K562 (cell line): ENCODE measurements around the gene CASP9. TPM values are rescaled to one million over a fixed set of nuclear protein-coding genes. Genes with fewer than 3 reads are reported as not detected.

Experiments used
- ATAC-seq: fragments of 200-7000 bp; cut with Tn5 transposase; 3 replicates; pipeline ENCODE4 v1.9.1; 2020; ENCODE audit warnings: moderate library complexity
- BruUV-seq: library from RNA; stranded (reverse); fragments of 400-500 nt; replicated peaks from 2 replicates; lab custom pipeline; 2021; lab: Mats Ljungman, UMichigan
- CTCF ChIA-PET: fragments of 300-600 bp; formaldehyde crosslinking; extraction: SDS; loops from one replicate; lab custom pipeline; 2021; ENCODE audit warnings: low intra/inter-chr PET ratio; lab: Yijun Ruan, JAX
- POLR2A ChIA-PET: fragments of 300-600, 350-650 bp; sonication (Branson Sonifier 250); formaldehyde crosslinking; extraction: SDS; loops from one replicate; lab custom pipeline; 2021; ENCODE audit warnings: antibody characterized with exemption, inconsistent platforms; lab: Yijun Ruan, JAX
- DNase-seq, 4 experiments: peaks; one replicate each; pipeline versions ENCODE4 v3.0.0 to v3.0.0-alpha.2; 2011 to 2018; ENCODE audit warnings: low spot score in 3 of 4, mixed read lengths in 3 of 4; ENCODE audit errors: extremely low read depth in 1 of 4
- FAIRE-seq: peaks from 2 replicates; lab custom pipeline; 2011; peaks lifted over from hg19 to GRCh38; lab: Jason Lieb, UNC
- H2AFZ ChIP-seq: 2 replicates; pipeline ENCODE4 v1.6.0; 2011; ENCODE audit warnings: low read depth, low read length, control low read depth, inconsistent platforms
- H3K27ac ChIP-seq: fragments of 200-600 bp; 3 replicates; pipeline ENCODE4 v1.8.0; 2011; ENCODE audit warnings: low read depth, mild to moderate bottlenecking, control low read depth, inconsistent platforms, low read length, moderate library complexity, mixed read lengths; ENCODE audit errors: extremely low read depth
- H3K27me3 ChIP-seq, 2 experiments: fragments of 300-600 bp in 1 of 2; 2 replicates in 1 of 2; 3 replicates in 1 of 2; pipeline versions ENCODE4 v1.6.0 to v1.8.0; 2011; ENCODE audit warnings: inconsistent platforms in 2 of 2, low read length in 2 of 2, mild to moderate bottlenecking in 1 of 2, mixed read lengths in 1 of 2, moderate library complexity in 1 of 2; ENCODE audit not compliant: control insufficient read depth in 2 of 2, insufficient read depth in 2 of 2
- H3K36me3 ChIP-seq: fragments of 300-600 bp; 3 replicates; pipeline ENCODE4 v1.8.0; 2011; ENCODE audit warnings: mild to moderate bottlenecking, low read length, inconsistent platforms; ENCODE audit not compliant: control insufficient read depth, insufficient read depth
- H3K4me1 ChIP-seq, 2 experiments: fragments of 200-600 bp in 1 of 2; replicated peaks in 1 of 2; 2 replicates in 1 of 2; 3 replicates in 1 of 2; pipeline versions ENCODE4 v1.5.1 to v1.8.0; 2011; ENCODE audit warnings: inconsistent platforms in 2 of 2, low read length in 2 of 2, mild to moderate bottlenecking in 1 of 2, mixed read lengths in 1 of 2, moderate library complexity in 1 of 2; ENCODE audit not compliant: control insufficient read depth in 2 of 2, insufficient read depth in 2 of 2
- H3K4me2 ChIP-seq: 2 replicates; pipeline ENCODE4 v1.6.1; 2011; ENCODE audit warnings: low read length, control low read depth, inconsistent platforms, mixed read lengths; ENCODE audit not compliant: insufficient read depth
- H3K4me3 ChIP-seq: fragments of 200-600 bp; sonication (generic), shearing (Covaris generic); 2 replicates; pipeline ENCODE4 v1.5.1; 2016; ENCODE audit warnings: control low read depth, inconsistent platforms
- H3K79me2 ChIP-seq: fragments of 200-600 bp; 3 replicates; pipeline ENCODE4 v1.8.0; 2011; ENCODE audit warnings: low read length, inconsistent platforms; ENCODE audit not compliant: control insufficient read depth, insufficient read depth
- H3K9ac ChIP-seq, 2 experiments: 2 replicates each; pipeline versions ENCODE4 v1.6.0 to v1.6.1; 2011; ENCODE audit warnings: low read depth in 2 of 2, low read length in 2 of 2, control low read depth in 1 of 2, inconsistent platforms in 1 of 2, mild to moderate bottlenecking in 1 of 2, mixed read lengths in 1 of 2; ENCODE audit not compliant: insufficient read depth in 1 of 2
- H3K9me1 ChIP-seq: one replicate; pipeline ENCODE4 v1.6.0; 2011; ENCODE audit warnings: inconsistent platforms, mild to moderate bottlenecking, low read length, moderate library complexity; ENCODE audit not compliant: control insufficient read depth, insufficient read depth
- H3K9me3 ChIP-seq: replicated peaks from 2 replicates; pipeline ENCODE4 v1.5.1; 2011; ENCODE audit warnings: low read depth, low read length, inconsistent platforms; ENCODE audit not compliant: control insufficient read depth, insufficient read depth
- H4K20me1 ChIP-seq: replicated peaks from 2 replicates; pipeline ENCODE4 v1.6.1; 2011; ENCODE audit warnings: low read length, inconsistent platforms, mixed read lengths; ENCODE audit not compliant: control insufficient read depth, insufficient read depth
- ARID4B ChIP-seq: sonication (generic); formaldehyde crosslinking; IDR thresholded peaks from 2 replicates; pipeline ENCODE4 v1.8.0; 2022; ENCODE audit warnings: mild to moderate bottlenecking, missing genetic modification reagents
- ATF7 ChIP-seq: fragments of 450-650 bp; IDR thresholded peaks from 2 replicates; pipeline ENCODE4 v1.7.1; 2014; ENCODE audit warnings: mild to moderate bottlenecking, moderate library complexity
- BHLHE40 ChIP-seq: IDR thresholded peaks from 2 replicates; pipeline ENCODE4 v1.6.1; 2011; ENCODE audit warnings: low read length, improper control_type of control experiment
- CHCHD3 ChIP-seq: fragments of 250-450 bp; sonication (Bioruptor Pico); IDR thresholded peaks from 2 replicates; pipeline ENCODE4 v2.1.2; 2022; ENCODE audit warnings: mild to moderate bottlenecking
- FUS ChIP-seq: fragments of 200-400 bp; formaldehyde crosslinking; optimal IDR thresholded peaks from 2 replicates; pipeline ENCODE3; 2017; ENCODE audit warnings: low read depth, low read length
- ILK ChIP-seq: fragments of 450-650 bp; IDR thresholded peaks from 2 replicates; pipeline ENCODE4 v1.6.1; 2016; ENCODE audit warnings: missing genetic modification characterization, low read depth, mild to moderate bottlenecking, missing compliant biosample characterization, moderate library complexity, borderline replicate concordance
- MEF2A ChIP-seq: IDR thresholded peaks from 2 replicates; pipeline ENCODE4 v1.6.1; 2011; ENCODE audit warnings: low read depth, mild to moderate bottlenecking, low read length, moderate library complexity; ENCODE audit not compliant: control insufficient read depth
- NEUROD1 ChIP-seq: fragments of 150-350 bp; IDR thresholded peaks from 2 replicates; pipeline ENCODE4 v1.6.1; 2014; ENCODE audit warnings: borderline replicate concordance, low read length, low read depth; ENCODE audit not compliant: partially characterized antibody
- NR2C2 ChIP-seq, 2 experiments: fragments of 200-800 bp in 1 of 2; sonication (Bioruptor generic) in 1 of 2; sonication (generic) in 1 of 2; formaldehyde crosslinking in 1 of 2; IDR thresholded peaks; 2 replicates each; pipeline versions ENCODE4 v1.6.1 to v1.8.0; 2016 to 2022; ENCODE audit warnings: mild to moderate bottlenecking in 1 of 2, missing compliant biosample characterization in 1 of 2, missing genetic modification characterization in 1 of 2, missing genetic modification reagents in 1 of 2
- PML ChIP-seq: IDR thresholded peaks from 2 replicates; pipeline ENCODE4 v1.6.1; 2012; ENCODE audit warnings: low read length, inconsistent platforms
- POLR2A ChIP-seq: fragments of 450-650 bp; conservative IDR thresholded peaks from 2 replicates; pipeline ENCODE4 v1.6.1; 2016
- POLR2H ChIP-seq: IDR thresholded peaks from 2 replicates; pipeline ENCODE4 v1.6.1; 2016; ENCODE audit warnings: missing genetic modification characterization, low read depth, mild to moderate bottlenecking, control low read depth, missing compliant biosample characterization, moderate library complexity
- RB1 ChIP-seq: fragments of 450-650 bp; IDR thresholded peaks from 2 replicates; pipeline ENCODE4 v1.6.1; 2017; ENCODE audit warnings: low read depth, mild to moderate bottlenecking
- SMAD1 ChIP-seq: fragments of 150-350 bp; IDR thresholded peaks from 2 replicates; pipeline ENCODE4 v1.6.1; 2014; ENCODE audit warnings: low read length, low read depth; ENCODE audit not compliant: partially characterized antibody
- ZBTB1 ChIP-seq: sonication (generic); formaldehyde crosslinking; IDR thresholded peaks from 2 replicates; pipeline ENCODE4 v1.8.1; 2023; ENCODE audit warnings: missing genetic modification reagents, low read depth, mild to moderate bottlenecking, borderline replicate concordance
- ZFPM2 ChIP-seq: fragments of 250-450 bp; sonication (Bioruptor Pico); IDR thresholded peaks from 2 replicates; pipeline ENCODE4 v1.5.1; 2022; ENCODE audit warnings: mild to moderate bottlenecking
- ZNF764 ChIP-seq: fragments of 250-450 bp; sonication (Bioruptor Pico); IDR thresholded peaks from 2 replicates; pipeline ENCODE4 v1.4.0; 2020; ENCODE audit warnings: low read depth, mild to moderate bottlenecking, moderate library complexity
- WGBS: fragments of 100-300 bp; shearing (Covaris generic); methylation state at CpG from one replicate; pipeline ENCODE4 v1.1.6; 2016; ENCODE audit warnings: low coverage, mixed read lengths; ENCODE audit not compliant: insufficient coverage; ENCODE audit errors: missing lambda C conversion rate; 5-methylcytosine and 5-hydroxymethylcytosine counted together
- in situ Hi-C: fragments of 300-500 bp; cut with MboI; formaldehyde crosslinking; loops from 4 replicates; pipeline ENCODE4 v1.15.0; 2018; ENCODE audit warnings: inconsistent platforms, mixed read lengths
- intact Hi-C: fragments of 100-400 bp; cut with micrococcal nuclease; formaldehyde crosslinking; loops from 2 replicates; pipeline ENCODE4 v1.14.2; 2022
- polyA plus RNA-seq, 8 experiments: library from polyadenylated mRNA; depleted of rRNA in 4 of 8; stranded (reverse) in 5 of 8; unstranded in 3 of 8; fragments of >200 nt; fragmentation: Nextera tagmentation in 2 of 8; fragmentation: Illumina TruSeq in 1 of 8; extraction: Ambion mirVana in 2 of 8; extraction: Trizol in 1 of 8; gene quantifications; 2 replicates each; pipeline versions ENCODE4 v1.2.1 to v1.2.3, GENCODE V29; 2011 to 2014; ENCODE audit warnings: inconsistent platforms in 1 of 8, missing spikeins in 1 of 8
- total RNA-seq, 7 experiments: library from RNA; depleted of rRNA in 6 of 7; stranded (reverse); fragments of >200 nt in 6 of 7; fragmentation: Illumina TruSeq in 2 of 7; extraction: Trizol in 2 of 7; gene quantifications; 2 replicates each; pipeline versions ENCODE4 v1.2.1 to v1.2.3, GENCODE V29; 2011 to 2021; ENCODE audit warnings: low replicate concordance in 1 of 7

Gene CASP9
- total and polyA plus RNA-seq, 9 of the 15 experiments (the other 6 are each of a cell fraction or from before 2014, with no cell fraction given): 10.8 to 54.1 (median 30.7) TPM

GRCh38 chr1:15524021-15524282, at the start of gene CASP9 (continued):
- TF ChIP-seq BHLHE40 (0 out of 2 replicates have a peak, but pooled peaks have one; percentile 15), NEUROD1 (peak; percentile 45), PML (peak; percentile 31; the same call in 1 of the 2 replicates), ZBTB1 (CRISPR knock-in tag) (peak; percentile 7; the same call in 1 of the 2 replicates), ATF7 (no peak)
- TF ChIP-seq, all 486 proteins: peak for 51

- ATAC-seq: no peak
- no peaks in the 10 kb centered on the region for H3K79me2 ChIP-seq
- no TSS peak for BruUV-seq
- H2AFZ ChIP-seq: no peak overlapping the region
- no peaks in the 10 kb centered on the region for H4K20me1 ChIP-seq
- H3K27ac ChIP-seq: no peak overlapping the region
- 50% methylated on average over 9 of the region's 9 CpGs for WGBS
- no peak for DNase-seq
- no peaks in the 10 kb centered on the region for H3K9me1 ChIP-seq
- H3K9me3 ChIP-seq: no peaks in the 10 kb centered on the region
- no peak overlapping the region for H3K4me3 ChIP-seq
- peaks cover 26% of the 10 kb centered on the region; the same call in 2 of the 3 replicates for H3K36me3 ChIP-seq
- in situ Hi-C loops: no loop called here
- POLR2A ChIA-PET: interaction anchor here (0.6 to 1.8 kb wide), 5 partner anchors 14 to 687 kb away, joined by 3 to 8 read pairs (median 3); no protein-coding TSS in a partner anchor
- intact Hi-C loops: no loop called here
- H3K4me1 ChIP-seq: peaks cover 0 to 3% of the 10 kb centered on the region in 2 experiments; a peak in 1 of 5 replicates
- no peak overlapping the region for H3K9ac ChIP-seq
- no peaks in the 10 kb centered on the region for H3K27me3 ChIP-seq
- no peak for FAIRE-seq
- CTCF ChIA-PET: no interaction called here
- H3K4me2 ChIP-seq: no peak overlapping the region
- TF ChIP-seq ZNF764 (CRISPR knock-in tag) (no peak), POLR2H (tag) (no peak), SMAD1 (no peak), POLR2A (no peak), ARID4B (CRISPR knock-in tag) (no peak), CHCHD3 (CRISPR knock-in tag) (no peak), ILK (tag) (no peak), MEF2A (no peak), NR2C2 (CRISPR knock-in tag; IDR thresholded peaks at IDR 0.05) (no peak), NR2C2 (tag; IDR thresholded peaks at IDR 0.05) (no peak), RB1 (no peak), ZFPM2 (no peak), FUS (no peak)
These were observed 49.5 kb upstream of the CASP9 start for GRCh38 chr1:15573477-15573876.
